ENCODE data around the gene SDK2.

SDK2 gene

DNA sequence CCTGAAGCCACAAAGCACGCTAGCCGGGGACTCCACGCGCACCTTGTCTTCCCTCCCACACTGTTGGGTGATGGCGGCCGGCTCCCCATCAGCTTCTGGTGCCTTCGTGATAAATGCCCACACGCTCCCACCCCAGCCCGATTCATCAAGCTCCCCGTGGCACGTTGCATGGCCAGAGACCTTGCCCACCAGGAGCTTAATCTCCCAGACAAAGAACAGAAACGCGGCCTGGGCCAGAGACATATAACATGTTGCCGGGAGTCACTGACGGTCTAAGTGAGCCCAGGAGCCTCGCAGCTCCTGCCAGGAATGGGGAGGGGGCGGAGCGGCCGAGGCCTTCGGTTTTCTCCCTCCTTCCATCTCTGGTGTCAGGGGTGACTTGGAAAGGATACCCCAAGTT lies 93.1 kb downstream of the SDK2 start:
- no peak for DNase-seq

DNA sequence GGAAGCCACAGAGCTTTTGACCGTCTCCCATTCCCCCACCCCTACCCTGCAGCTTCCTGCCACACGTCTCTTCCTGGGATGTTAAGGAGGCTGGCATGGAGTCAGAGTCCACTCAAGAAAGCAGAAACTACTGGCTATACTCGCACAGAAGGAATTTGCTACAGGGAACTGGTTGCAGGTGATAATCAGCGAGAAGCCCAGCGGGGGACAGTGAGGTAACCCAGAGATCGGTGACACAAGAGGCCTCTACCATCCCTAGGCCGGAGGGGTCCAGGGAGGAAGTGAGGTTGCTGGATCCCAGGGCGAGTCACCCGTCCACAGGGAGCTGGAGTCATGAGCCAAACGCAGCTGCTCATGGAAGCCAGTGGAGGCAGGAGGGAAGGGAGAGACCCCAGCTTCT lies 93.7 kb downstream of the SDK2 start:
- no peak for DNase-seq

DNA sequence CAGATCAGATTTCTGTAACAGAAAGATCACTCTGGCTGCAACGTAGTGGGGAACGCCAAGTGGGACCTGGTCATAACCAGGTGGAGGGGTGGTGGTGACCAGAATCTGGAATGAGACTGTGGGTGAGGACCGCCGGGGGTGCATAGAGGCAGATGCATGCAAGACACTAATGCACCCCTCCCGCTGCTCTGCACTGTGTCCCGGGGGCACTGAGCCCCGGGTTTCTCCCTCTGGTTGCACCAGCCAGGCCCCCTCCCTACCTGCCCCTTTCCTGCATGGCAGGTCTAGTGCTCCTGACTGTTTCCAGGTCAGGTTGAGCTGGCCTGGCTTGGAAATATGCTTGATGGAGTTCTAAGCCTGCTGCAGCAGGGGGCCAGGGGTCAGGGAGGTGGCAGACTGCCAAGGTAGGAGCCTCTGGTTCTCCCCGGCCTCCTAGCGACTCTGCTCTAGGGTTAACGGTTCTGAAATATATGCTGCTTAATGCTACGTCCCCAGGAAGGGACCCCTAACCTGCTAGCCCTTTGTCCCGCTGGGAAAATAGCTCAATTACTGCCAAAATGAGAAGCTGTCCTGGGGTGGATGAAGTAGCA lies 94.3 kb downstream of the SDK2 start:
- DNase-seq, result no peak

DNA sequence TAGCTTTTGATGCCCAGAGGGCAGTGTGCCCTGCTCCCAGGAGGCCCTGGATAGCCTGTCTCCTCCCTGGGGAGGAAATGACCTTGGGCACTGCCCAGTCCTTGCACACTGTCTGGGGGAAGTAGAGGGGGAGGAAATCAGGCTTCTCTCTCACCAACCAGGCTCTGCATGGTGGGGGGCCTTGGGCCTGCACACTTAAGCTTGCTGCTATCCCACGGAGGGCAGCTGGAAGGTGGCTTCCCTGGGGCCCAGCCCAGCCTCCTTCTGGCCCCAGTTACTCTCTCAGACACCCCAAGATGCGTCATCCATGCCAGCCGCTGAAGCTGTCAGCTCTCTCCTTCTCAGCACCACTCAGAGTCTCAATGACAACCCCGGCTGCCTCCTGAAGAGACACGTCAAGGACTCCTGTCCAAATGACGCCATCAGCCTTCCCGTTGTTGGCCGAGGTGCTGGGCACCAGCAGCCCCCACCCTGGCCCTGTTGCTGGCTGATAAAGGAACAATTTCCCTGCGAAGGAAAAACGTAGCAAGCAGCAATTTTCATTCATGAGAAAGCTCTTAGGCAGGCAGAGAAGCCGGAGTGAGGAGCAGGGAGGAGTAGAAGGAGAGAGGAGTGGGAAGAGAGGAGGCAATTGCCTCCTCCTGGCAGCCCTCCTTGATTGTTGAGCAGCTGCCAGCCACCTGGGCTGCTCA lies 95.5 kb downstream of the SDK2 start:
- no peak for DNase-seq

DNA sequence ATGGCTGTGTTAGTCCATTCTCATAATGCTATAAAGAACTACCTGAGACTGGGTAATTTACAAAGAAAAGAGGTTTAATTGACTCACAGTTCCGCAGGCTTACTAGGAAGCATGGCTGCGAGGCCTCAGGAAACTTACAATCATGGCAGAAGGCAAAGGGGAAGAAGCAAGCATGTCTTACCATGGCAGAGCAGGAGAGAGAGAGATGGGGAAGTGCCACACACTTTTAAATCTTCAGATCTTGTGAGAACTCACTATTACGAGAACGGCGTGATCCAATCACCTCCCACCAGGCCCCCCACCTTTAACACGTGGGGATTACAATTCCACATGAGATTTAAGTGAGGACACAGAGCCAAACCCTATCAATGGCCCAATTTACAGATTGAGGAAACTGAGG lies 96.5 kb downstream of the SDK2 start:
- no peak for DNase-seq

DNA sequence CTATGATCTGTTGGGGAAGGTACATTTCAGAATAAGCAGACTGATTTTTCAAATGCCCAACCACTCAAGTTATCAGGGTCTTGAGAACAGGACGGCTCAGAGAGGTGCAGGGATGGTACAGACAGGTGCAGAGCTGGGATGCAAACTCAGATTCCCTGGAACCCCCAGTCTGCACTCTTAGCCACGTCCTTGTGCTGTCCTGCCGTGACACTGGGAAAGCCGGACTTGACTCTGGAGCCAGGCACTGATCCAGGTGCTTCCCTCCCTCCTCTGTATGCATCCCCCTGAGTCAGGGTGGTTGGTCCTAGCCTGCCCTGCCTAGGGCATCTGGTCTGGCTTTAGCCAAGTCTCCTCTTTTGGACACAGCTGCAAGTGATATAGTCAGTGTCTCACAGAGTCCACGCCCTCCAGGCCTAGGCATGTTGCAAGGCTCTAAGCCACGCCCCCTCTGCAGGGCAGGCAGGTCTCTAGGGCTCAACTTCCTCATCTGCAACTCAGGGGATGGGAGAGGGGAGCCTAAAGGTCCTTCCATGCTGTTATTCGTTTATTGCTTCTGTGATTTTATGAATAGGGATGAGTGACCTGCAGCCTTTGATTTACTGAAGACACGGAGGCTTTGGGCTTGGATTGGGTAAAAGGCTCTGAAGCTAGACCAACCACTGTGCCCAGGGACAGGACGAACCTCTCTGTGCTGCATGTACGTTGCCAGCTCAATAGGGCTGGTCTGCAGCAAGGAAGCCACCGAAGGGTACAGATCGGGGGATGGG lies 97.3 kb downstream of the SDK2 start:
- peak; percentile 6 to 76 for DNase-seq

DNA sequence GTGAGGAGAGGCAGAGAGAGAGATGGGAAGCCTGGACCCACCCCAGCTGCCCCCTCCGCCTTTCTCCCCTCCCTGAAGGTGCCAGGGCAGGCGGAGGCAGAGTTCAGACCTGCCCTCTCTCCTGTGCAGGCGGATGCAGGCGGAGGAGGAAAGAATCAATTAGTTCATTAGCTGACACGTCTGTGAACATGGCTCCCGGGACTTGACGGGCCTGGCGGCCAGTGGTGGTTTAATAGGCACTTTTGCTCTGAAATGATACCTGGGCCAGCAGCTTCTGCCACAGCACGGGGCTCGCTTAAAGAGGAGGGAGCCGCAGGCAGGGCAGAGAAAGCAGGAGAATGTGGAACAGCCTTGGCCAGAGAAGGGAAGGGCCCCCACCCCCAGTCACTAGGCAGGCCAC lies 98.1 kb downstream of the SDK2 start:
- no peak for DNase-seq

DNA sequence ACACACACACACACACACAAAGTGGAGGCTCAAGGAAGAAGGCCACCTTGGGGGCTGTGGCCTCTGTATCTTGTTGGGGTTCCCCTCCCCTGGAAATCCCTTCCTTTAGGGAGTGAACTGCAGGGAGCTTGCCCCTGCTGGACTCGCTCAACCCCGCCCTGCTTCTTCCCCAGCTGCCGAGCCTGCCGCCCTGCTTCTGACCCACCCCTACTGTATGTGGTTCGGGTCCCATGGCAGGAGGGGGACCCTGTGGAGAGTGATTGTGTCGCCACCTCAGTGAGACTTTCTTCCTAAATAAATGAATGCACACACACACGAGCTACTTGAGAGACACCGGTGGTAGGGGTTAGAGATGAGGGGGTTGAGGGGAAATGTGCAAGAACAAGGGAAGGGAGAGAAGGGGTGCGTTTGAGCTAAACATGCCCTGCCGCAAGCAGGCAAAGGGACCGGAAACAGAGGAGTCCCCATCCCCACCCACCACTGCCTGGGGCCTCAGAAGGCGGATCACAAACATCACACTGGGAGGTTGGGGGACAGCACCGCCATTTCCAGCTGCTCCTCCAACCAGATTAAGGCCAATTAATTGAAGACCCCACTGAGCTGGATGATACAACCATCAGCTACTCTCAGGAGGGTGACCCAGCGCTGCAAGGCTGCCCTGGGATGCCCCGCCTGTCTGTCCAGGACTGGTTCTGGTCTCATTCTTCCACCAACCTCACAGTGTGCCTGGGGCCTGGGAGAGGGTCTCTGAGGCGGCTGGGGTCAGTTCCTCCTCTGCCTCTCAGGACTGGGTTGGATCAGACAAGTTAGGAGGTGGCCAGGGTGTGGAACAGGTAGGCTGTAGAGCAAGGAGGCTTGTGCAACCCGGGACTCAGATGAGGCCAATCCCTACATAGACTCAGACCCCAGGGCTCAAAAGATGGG lies 98.9 kb downstream of the SDK2 start:
- no peak for DNase-seq

DNA sequence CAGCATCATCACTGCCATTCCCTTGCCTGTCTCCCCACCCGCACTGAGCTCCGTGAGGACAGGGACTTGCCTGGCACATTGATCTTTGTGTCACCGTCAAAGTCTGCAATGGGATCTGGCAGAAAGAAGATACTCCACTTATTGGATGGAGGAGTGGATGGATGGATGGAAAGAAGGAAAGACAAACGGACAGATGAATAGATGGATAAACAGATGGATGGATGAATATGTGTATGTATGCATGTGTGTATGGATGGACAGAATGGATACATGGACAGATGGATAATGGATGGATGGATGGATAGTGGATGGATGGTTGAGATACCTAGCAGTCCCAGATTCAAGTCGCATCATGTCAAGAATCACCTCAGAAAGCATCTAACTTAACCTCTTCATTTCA lies 99.9 kb downstream of the SDK2 start:
- DNase-seq, result no peak

DNA sequence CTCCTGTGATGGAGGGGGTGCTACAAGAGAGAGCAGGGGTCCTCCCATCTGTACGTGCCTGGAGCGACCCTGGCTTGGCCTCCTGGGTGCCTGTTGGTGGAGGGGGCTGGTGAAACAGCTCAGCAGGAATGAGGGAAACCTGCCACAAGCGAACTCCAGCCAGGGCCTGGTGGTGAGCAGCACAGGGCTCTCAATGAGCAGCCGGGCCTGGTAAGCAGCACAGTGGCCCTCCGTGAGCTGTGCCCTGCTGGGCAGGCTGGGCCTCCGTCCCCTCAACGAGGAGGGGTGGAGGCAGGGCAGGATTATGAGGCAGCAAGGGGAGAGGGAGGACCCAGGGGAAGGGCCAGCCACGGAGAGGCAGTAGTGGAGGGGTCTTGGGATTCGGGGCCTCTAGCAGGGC lies 101.9 kb downstream of the SDK2 start:
- DNase-seq, result no peak

DNA sequence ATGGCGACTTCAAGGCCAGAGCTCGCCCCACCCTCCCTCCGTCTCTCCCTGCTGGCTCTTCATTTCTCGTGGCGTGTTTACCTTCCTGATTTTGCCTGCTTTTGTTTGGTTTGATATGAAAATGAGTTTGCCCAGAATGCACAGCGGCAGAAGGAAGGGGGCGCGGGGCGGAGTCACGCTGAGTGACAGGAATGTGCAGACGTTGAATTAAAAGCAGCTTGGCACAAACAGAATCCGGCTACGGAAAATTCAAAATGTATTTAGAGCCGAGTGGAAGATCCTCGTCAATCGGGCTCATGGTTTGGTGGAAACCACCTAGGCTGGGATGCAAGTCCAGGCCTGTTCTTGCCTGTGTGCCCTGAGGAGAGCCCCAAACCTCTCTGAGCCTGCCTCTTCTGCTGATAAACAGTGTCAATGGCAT lies 102.7 kb downstream of the SDK2 start:
- DNase-seq, result no peak

DNA sequence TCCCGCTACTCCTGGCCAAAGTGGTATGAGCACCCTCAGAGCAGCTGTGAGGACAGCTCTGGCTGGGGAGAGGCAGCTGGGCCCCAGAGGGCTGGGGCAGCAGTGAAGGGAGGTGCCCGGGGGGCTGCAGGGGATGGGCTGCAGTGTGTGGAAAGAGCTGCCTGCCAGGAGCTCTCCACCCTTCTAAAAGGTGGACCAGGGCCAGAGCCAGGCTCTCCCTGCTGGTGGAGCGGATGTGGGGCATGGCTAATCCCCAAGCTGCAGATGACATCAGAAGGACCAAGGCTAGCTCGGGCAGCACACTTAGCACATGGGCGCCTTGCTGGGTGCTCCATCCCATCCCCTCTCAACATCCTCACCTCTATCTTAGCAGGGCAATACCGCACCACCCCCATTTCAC lies 103.1 kb downstream of the SDK2 start:
- no peak for DNase-seq

DNA sequence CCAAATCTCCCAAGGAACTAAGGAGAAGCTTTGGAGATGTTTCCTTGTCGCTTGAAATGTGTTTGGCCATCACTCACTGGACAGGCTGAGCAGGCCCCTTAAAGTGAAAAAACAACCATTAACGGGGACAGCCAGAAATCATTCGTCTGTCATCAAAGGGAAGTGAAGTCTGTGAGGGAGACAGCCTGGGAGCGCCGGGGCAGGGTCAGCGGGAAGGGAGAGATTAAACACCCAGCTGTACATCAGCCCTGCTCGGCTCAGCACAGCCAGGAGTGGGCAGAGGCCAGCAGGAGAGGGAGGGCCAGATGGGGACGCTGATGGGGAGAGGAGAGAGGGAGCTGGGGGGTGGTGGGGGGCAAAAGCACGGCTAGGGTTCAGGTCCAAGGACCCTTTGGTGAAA lies 105.1 kb downstream of the SDK2 start:
- no peak for DNase-seq

DNA sequence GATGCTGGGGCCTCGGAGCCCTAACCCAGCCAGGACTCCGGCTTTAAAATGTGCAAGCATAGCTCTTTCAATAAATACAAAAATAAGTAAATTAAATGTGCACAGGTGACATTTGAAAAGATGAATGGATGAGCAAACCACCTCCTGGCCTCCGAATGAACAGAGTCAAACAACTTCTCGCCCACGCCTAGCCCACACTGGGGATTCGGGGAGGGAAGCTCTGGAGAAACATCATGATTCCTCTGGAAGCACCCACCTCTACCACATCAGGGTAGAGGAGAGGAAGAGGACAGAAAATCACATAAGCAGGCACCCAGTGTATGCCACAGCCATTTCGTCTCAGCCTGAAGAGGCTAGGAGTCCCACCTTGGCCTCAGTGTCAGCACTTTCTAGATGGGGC lies 105.8 kb downstream of the SDK2 start:
- no peak for DNase-seq

DNA sequence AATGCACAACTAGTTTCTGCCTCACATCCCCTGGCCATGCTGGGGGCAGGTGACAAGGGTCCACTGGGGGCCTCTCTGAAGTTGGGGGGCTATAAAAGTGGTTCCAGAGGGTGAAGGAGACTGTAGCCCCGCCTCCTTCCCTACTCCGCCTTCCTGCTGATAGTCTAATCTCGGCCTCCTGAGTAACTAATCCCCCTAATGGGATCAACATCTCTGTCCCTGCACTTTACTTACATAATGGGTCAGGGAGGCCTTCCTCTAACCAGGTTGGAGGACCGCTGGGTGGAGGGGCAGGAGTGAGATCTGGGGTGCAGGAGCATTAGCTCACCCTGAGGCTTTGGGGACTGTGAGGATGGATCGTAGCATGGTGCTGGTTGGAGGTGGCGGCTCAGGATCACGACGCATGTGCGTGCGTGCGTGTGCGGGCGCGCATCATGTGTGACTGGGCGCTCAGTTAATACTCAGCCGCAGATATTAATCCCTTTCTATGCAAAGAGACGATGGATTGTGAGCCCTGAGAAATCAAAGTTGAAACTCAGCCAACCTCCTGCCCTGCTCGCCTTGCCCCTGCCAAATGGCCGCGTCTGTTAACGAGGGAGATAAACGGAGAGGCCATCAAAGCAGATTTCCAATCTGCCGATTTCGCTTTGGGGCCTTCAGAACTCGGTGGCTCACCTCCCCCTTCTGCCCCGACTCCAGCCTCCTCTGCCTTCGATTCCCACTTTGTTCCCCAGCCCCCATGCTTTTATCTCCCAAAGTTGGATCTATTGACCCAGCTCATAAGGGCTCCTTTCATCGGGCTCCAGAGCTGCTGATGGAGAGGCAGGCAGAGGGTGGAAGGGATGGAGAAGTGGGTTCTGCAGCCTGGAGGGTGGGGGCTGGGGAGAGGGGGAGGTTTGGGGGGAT lies 107.3 kb downstream of the SDK2 start:
- DNase-seq, result no peak

DNA sequence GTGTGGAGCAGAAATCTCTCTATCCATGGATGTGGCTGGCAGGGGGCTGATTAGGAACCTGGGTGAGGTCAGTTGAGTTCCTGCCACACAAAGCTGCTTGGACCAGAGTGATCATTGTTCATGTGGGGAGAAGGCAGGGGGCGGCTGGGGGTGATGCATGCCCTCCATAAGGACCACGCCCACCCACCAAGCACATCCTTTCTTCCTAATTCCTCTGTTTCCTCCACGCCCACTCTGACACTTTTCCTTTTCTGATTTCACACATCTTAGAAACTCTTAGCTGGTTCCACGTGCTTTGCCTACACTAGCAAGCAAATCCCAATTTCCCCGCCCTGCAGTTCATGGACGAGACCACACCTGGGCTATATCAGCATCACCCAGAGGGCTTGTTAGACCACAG lies 108.5 kb downstream of the SDK2 start:
- no peak for DNase-seq

DNA sequence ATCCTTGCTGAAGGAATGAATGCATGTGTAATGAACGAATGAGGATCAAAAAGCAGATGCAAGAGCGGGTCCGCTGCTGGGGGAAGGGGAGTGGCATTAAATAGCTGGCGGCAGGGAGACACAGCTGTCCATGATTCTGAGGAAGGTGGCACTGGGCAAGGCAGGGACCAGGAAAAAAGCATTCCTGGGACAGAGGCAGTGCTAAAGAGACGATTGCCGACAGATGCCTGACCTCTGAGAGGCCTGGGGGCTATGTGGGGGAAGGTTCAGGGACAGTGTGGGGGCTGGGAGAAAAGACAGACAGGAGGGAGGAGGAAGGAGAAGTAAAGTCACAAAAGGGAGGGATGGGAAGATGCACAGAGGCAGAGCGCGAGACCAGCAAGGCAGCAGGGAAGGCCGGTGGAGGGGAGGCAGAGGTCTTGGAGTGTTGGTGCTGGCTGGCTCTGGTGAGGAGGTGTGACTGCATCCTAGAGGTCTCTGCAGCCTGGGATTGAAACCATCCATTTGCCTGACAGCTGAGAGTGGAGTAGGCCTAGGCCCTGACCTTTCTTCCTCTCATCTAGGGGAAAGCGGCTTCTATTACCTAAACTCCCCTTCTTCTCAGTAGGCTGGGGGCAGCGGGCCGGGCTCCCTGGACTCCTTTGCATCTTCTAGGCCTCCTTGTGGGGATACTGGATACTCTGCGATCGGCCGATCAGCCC lies 109.9 kb downstream of the SDK2 start:
- no peak for DNase-seq

DNA sequence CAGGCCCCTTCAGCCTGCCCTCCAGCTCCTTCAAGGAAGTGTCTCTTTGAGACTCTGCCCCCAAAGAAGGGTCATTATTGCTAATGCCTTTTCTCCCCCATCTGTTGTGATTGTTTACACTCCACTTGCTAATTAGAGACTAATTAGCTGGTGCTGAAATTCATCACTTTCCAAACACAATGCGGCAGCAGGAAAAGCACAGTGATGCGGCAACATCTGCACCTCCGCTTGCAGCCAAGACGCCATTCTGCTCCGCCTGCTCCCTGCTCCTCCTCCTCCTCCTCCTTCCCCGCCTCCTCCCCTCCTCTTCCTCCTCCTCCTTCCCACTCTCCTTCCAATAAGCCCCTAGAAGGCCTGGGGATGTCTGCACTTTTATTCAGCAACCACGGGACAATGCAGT lies 110.5 kb downstream of the SDK2 start:
- DNase-seq, result no peak

DNA sequence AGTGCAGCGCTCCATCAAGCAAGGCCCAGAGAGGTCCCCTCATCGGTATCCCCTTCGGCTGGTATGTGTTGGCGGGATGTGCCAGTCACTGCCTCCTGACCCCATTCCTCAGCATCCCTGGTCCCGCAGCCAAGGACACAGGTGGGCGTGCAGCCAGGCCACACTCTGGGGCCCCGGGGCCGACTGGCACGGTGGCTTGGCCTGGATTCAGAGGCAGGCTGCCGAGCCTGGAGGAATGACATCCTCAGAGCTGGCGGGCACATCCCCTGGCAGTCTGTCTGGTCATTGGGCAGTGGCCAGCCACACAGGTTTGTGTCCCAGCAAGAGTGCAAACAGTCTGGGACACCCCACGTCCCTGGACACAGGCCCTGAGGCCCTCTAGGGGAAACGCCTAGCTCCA lies 111.1 kb downstream of the SDK2 start:
- DNase-seq, result no peak

DNA sequence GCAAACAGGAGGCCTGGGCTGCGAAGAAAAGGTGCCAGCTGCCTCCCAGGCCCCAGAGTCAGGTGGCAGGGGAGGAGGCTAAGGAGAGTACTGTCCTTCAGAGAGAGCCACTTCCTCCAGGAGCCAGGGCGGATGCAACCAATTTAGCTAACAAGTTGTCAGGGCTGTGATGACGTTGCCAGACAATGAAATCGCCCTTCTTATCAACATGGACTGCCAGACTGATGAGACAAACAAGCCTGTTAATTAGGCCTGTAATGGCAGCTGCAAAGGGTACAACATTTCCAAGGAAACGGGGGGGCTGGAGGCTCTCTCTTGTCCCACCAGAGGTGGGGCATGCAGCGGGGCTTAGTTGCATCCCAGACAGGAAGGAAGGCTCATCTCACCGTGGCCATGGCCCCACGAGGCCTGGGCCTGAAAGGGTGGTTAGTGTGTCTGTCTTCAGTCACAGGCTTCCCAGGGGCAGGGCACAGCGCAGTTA lies 111.8 kb downstream of the SDK2 start:
- no peak for DNase-seq

DNA sequence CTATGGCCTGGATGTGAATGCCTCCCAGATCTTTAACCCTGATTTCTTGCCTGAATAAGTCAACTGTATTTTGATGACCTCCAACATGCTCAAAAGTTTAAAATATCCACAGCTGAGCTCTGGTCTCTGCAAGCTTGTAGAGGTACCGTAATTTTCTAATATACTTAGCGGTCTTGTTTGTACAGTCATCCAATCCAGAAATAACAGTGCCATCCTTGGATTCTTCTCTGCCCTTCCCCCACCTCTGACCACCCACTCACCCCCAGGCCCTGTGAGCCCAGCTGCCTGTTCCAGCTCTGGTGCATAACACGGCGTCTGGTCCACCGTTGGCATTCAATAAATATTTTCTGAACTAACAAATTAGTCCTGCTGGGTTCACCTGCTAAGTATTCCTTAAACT lies 113.1 kb downstream of the SDK2 start:
- DNase-seq, result no peak

Measured in CD4-positive, alpha-beta T cell treated with Interleukin-1 beta for 1 hour (primary cell).